Tibial nerve (tissue), 3 donors: Measurements from ENCODE around the gene KRT72.

Source experiments
- CTCF ChIP-seq, 5 experiments: fragments of 200-600 bp in 3 of 5; fragments of 450-650 bp in 2 of 5; sonication (generic) in 3 of 5; IDR thresholded peaks; one replicate each; pipeline ENCODE4 v1.5.1; 2016 to 2019; ENCODE audit warnings: antibody characterized with exemption in 5 of 5, mild to moderate bottlenecking in 3 of 5, moderate library complexity in 2 of 5
- POLR2A ChIP-seq, 2 donors: fragments of 450-650 bp; IDR thresholded peaks; one replicate each; pipeline ENCODE4 v1.6.1; 2017; ENCODE audit warnings: antibody characterized with exemption in 2 of 2, mild to moderate bottlenecking in 2 of 2, moderate library complexity in 2 of 2

GRCh38 chr12:52616680-52617402, 15.6 kb upstream of the KRT72 start:
- TF ChIP-seq CTCF (IDR thresholded peaks at IDR 0.05) (no peak), POLR2A (IDR thresholded peaks at IDR 0.05) (no peak)
